ENCODE data around the gene SUGP2. TPM values are rescaled to one million over a fixed set of nuclear protein-coding genes. Genes with fewer than 3 reads are reported as not detected.
"Not testable (repeated sequence)": the region's sequence is repeated elsewhere in the genome, so short reads cannot be mapped to it uniquely, and the experiment has no call there.

SUGP2 gene
- total RNA-seq, 2 experiments from 2014 or later = 98.1 to 102 TPM

DNA sequence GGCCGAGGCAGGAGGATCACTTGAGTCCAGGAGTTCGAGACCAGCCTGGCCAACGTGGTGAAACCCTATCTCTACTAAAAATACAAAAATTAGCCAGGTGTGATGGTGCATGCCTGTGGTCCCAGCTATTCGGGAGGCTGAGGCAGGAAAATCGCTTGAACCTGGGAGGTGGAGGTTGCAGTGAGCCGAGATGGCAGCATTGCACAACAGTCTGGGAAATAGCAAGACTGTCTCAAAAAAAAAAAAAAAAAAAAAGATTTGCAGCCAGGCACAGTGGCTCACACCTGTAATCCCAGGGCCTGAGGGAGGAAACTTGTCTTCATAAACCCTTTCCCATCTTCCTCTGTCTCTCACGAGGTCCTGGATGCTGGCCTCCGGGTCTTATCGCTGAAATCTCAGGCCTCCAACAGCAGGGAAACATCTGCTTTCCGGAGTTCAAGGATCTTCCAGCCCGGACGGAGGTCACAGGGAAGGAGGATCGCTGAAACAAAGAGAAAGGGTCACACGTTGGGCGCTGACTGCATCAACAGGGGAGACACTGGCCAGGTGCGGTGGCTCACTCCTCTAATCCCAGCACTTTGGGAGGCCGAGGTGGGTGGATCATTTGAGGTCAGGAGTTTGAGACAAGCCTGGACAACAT is 80.8 kb downstream of the SUGP2 start:
- H3K36me3 Mint-ChIP-seq; POLR2A ChIA-PET; H3K9me3 Mint-ChIP-seq; H3K4me3 Mint-ChIP-seq; CTCF ChIA-PET; H3K4me1 Mint-ChIP-seq (ENCODE audit: low read depth); H3K27ac Mint-ChIP-seq; H3K27me3 Mint-ChIP-seq; DNase-seq; intact Hi-C loops (cut with micrococcal nuclease): not testable (repeated sequence)

DNA sequence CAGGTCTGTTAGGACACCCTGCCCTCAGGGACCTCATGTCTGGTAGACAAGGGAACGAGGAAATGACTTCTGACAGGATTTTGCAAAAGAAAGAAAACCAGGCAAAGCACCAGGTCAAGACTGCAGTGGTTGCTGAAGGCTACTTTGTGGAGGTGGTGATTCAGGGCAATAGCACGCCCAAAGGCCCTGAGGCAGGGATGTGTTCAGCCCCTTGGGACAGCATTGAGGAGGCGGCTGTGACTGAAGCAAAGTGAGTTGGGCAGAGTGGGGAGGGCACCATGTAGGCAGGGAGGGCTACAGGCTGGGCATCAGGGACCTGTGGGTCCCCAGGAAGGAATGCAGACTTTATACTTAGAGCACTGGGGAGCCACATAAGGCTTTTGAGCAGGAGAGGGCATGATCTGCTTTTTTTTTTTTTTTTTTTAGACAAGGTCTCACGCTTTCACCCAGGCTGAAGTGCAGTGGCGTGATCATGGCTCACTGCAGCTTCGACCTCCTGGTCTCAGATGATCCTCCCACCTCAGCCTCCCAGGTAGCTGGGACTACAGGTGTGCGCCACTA is 81.5 kb downstream of the SUGP2 start:
- H3K4me3 Mint-ChIP-seq = no peak overlapping the region
- no peak for DNase-seq
- POLR2A ChIA-PET = no interaction called here
- no peaks in the 10 kb centered on the region for H3K36me3 Mint-ChIP-seq
- H3K27ac Mint-ChIP-seq = no peak overlapping the region
- intact Hi-C loops (cut with micrococcal nuclease) = no loop called here
- H3K27me3 Mint-ChIP-seq = no peaks in the 10 kb centered on the region
- CTCF ChIA-PET = no interaction called here
- no peaks in the 10 kb centered on the region for H3K4me1 Mint-ChIP-seq (ENCODE audit: low read depth)
- no peaks in the 10 kb centered on the region for H3K9me3 Mint-ChIP-seq

DNA sequence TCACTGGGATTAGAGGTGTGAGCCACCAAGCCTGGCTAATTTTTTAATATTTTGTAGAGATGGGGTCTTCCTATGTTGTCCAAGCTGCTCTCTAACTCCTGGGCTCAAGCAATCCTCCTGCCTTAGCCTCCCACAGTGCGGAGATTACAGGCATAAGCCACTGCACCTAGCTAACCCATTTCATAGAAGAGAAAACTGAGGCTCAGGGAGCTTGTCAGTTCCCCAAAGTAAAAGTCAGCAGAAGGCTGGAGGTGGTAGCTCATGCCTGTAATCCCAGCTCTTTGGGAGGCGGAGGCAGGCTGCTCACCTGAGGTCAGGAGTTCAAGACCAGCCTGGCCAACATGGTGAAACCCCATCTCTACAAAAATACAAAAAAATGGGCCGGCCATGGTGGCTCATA is 83.5 kb downstream of the SUGP2 start:
- no peak for DNase-seq
- H3K36me3 Mint-ChIP-seq = no peaks in the 10 kb centered on the region
- intact Hi-C loops (cut with micrococcal nuclease) = no loop called here
- no peak overlapping the region for H3K27ac Mint-ChIP-seq
- no peak overlapping the region for H3K4me3 Mint-ChIP-seq
- no peaks in the 10 kb centered on the region for H3K4me1 Mint-ChIP-seq (ENCODE audit: low read depth)
- POLR2A ChIA-PET = no interaction called here
- H3K27me3 Mint-ChIP-seq = no peaks in the 10 kb centered on the region
- no peaks in the 10 kb centered on the region for H3K9me3 Mint-ChIP-seq
- CTCF ChIA-PET = no interaction called here

DNA sequence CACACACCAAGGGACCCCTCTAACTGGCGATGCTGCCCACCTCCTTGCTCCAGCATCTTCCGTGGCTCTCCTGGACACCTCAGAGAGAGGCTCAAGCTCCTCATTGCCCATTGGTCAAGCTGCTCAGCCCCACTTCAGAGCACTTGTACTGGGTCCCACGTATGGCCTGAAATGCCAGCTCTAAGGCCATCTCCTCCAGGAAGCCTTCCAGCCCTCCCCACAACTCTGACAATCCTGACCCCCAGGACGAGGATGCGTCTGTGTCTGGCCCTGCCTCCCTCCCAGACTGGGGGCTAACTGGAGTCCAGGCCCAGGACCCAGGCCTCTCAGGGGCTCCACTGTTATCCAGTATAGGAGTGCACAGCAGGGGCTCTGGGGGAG is 84.4 kb downstream of the SUGP2 start:
- H3K27ac Mint-ChIP-seq = no peak overlapping the region
- intact Hi-C loops (cut with micrococcal nuclease) = no loop called here
- CTCF ChIA-PET = no interaction called here
- POLR2A ChIA-PET = no interaction called here
- H3K4me3 Mint-ChIP-seq = no peak overlapping the region
- H3K36me3 Mint-ChIP-seq = no peaks in the 10 kb centered on the region
- no peaks in the 10 kb centered on the region for H3K9me3 Mint-ChIP-seq
- no peak for DNase-seq
- no peaks in the 10 kb centered on the region for H3K4me1 Mint-ChIP-seq (ENCODE audit: low read depth)
- H3K27me3 Mint-ChIP-seq = no peaks in the 10 kb centered on the region

DNA sequence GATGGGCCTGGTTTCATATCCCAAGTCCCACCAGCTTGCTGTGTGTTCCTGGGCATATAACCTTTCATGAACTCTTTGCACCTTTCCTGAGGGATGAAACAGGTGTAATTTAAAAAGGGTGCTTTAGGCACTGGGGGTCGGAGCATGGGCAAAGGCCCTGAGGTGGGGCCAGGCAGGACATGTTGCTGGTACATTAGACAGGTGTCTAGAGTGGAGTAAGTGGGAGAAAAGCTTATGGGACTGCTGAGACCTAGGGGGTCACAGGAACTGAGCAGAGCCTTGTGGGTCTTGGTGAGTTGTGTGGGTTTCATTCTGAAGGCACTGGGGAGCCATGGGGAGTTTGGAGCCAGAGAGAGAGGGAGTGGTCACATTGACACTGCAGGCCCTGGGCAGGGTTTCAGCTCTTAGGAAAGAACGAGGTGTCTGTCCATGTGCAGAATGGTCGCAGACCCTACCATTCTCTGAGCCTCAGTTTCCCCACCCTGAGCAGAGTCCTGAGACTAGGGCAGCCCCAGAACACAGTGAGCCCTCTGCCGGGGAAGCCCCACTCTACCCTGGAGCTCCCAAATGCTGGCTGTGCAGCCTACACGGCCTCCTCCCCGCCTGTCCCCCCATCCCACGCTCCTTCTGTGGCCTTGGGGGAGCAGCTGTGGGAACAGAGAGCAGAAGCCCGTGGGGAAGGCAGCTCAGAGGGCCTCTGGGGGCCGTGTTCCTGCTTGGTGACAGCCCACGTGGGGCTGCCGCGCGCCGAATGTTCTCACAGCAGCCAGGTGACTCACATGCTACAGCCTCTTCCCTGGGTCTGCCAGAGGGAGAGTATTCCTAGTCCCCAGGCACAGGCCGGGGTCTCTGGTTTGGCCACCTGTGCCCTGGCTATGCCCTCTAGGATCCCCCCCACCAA is 85.0 kb downstream of the SUGP2 start:
- no peaks in the 10 kb centered on the region for H3K4me1 Mint-ChIP-seq (ENCODE audit: low read depth)
- H3K4me3 Mint-ChIP-seq = no peak overlapping the region
- DNase-seq = no peak
- H3K27me3 Mint-ChIP-seq = no peaks in the 10 kb centered on the region
- ChIA-PET POLR2A (no interaction called here), CTCF (no interaction called here)
- no peaks in the 10 kb centered on the region for H3K9me3 Mint-ChIP-seq
- intact Hi-C loops (cut with micrococcal nuclease) = no loop called here
- no peak overlapping the region for H3K27ac Mint-ChIP-seq
- H3K36me3 Mint-ChIP-seq = no peaks in the 10 kb centered on the region

DNA sequence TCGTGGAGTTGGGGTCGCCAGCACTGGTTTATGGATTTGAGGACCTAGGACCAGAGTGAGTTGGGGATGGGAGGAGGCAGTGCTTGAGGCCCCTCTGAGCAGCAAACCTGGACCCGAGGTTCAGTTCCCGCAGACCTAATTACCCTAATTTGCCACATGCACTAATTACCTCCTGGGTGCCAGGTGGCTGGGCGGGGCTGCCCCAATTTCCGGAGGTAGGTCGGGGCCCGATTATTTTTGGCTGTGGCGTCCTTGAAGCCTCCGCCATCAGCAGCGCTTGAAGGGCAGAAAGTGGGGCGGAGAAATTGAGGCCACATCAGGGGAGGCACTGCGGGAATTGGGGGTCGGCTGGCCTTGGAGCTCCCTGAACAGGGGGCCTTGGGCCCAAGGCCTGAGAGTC is 86.4 kb downstream of the SUGP2 start:
- Mint-ChIP-seq H3K4me1 (ENCODE audit: low read depth) (no peaks in the 10 kb centered on the region), H3K36me3 (no peaks in the 10 kb centered on the region), H3K9me3 (no peaks in the 10 kb centered on the region), H3K4me3 (no peak overlapping the region), H3K27ac (no peak overlapping the region), H3K27me3 (peaks cover 5% of the 10 kb centered on the region)
- intact Hi-C loops (cut with micrococcal nuclease) = no loop called here
- POLR2A ChIA-PET = interaction anchor here (0.7 kb wide), 1 partner anchor 380 kb away, joined by 3 read pairs; no protein-coding TSS in a partner anchor
- CTCF ChIA-PET = no interaction called here
- no peak for DNase-seq

DNA sequence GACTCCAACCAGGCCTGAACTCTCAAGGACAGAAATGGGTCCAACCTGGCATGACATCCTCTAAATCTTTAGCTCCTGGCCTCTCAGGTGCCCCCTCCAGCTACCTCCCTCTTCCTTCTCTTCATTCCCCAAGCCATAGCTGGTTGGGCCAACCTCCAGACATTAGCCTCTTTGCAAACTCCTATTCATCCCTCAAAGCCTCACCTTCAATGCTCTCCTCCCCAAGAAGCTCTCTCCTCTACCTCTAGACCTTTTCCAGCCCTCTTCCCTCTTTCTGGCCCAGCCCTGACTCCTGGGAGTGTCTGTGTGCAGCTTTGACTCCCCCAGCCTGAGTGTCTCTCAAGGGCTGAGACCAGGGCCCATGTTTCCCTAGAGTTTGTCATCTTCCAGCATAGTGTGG is 87.0 kb downstream of the SUGP2 start:
- POLR2A ChIA-PET = interaction anchor here (0.6 kb wide), 1 partner anchor 506 kb away, joined by 4 read pairs; no protein-coding TSS in a partner anchor
- peaks cover 9% of the 10 kb centered on the region for H3K27me3 Mint-ChIP-seq
- intact Hi-C loops (cut with micrococcal nuclease) = no loop called here
- H3K36me3 Mint-ChIP-seq = no peaks in the 10 kb centered on the region
- DNase-seq = no peak
- H3K27ac Mint-ChIP-seq = no peak overlapping the region
- CTCF ChIA-PET = no interaction called here
- H3K4me3 Mint-ChIP-seq = no peak overlapping the region
- H3K4me1 Mint-ChIP-seq (ENCODE audit: low read depth) = no peaks in the 10 kb centered on the region
- no peaks in the 10 kb centered on the region for H3K9me3 Mint-ChIP-seq

DNA sequence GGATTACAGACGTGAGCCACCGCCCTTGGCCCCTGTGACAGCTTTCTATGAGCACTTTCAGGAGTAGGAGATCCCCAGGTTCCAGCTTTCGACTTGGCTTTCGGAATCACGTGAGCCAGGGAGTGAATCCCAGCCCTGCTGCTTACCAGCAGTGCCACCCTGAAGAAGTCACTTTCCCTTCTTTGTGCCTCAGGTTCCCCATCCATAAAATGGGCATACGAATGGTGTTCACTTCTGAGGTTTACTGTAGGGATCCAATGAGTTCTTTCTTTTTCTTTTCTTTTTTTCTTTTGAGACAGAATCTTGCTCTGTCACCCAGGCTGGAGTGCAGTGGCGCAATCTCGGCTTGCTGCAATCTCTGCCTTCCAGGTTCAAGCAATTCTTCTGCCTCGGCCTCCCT is 88.0 kb downstream of the SUGP2 start:
- ChIA-PET CTCF (no interaction called here), POLR2A (no interaction called here)
- Mint-ChIP-seq H3K9me3 (no peaks in the 10 kb centered on the region), H3K27me3 (peaks cover 12% of the 10 kb centered on the region), H3K4me1 (ENCODE audit: low read depth) (peaks cover 2% of the 10 kb centered on the region), H3K36me3 (no peaks in the 10 kb centered on the region), H3K27ac (no peak overlapping the region), H3K4me3 (no peak overlapping the region)
- intact Hi-C loops (cut with micrococcal nuclease) = no loop called here
- DNase-seq = no peak

DNA sequence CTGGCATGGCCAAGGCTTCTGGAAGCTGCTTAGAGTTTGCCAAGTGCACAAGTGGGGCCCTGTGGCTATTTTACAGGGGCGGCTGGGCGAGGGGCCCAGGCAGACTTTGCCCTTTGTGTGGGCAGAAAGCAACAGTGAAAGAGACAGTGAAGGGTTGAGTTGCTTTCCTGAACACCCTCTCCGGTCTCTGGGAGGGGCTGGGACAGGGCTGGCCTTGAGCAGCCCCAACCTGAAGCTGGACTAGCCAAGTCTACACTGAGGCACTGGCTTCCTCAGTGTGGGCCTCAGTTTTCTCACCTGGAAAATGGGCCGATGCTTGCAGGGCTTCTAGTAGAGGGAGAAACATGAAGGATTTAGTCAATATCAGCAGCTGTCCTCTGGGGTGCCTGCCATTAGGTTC is 89.9 kb downstream of the SUGP2 start:
- Mint-ChIP-seq H3K36me3 (no peaks in the 10 kb centered on the region), H3K4me3 (no peak overlapping the region), H3K27me3 (peaks cover 19% of the 10 kb centered on the region), H3K9me3 (no peaks in the 10 kb centered on the region), H3K27ac (no peak overlapping the region), H3K4me1 (ENCODE audit: low read depth) (peaks cover 3% of the 10 kb centered on the region)
- POLR2A ChIA-PET = no interaction called here
- intact Hi-C loops (cut with micrococcal nuclease) = no loop called here
- no peak for DNase-seq
- CTCF ChIA-PET = interaction anchor here (1.0 kb wide), 1 partner anchor 120 kb away, joined by 3 read pairs; no protein-coding TSS in a partner anchor

DNA sequence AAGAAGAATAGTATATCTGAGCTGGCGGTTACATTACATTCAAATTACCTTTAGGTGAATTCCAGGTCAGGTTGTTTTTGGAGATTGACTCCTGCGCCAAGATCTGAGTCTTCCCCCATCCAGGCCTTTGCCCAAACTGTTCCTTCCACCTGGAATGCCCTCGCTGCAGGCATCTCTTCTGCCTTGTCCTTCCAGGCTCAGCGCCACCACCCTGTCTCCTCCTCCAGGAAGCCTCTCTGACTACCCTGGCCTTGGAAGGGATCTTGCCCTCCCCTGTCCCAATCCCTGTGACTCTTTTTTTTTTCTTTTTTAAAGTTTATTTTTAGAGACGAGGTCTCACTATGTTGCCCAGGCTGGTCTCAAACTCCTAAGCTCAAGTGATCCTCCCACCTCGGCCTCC is 90.6 kb downstream of the SUGP2 start:
- intact Hi-C loops (cut with micrococcal nuclease) = no loop called here
- H3K9me3 Mint-ChIP-seq = no peaks in the 10 kb centered on the region
- no peak overlapping the region for H3K4me3 Mint-ChIP-seq
- H3K36me3 Mint-ChIP-seq = no peaks in the 10 kb centered on the region
- H3K27me3 Mint-ChIP-seq = peaks cover 19% of the 10 kb centered on the region
- POLR2A ChIA-PET = no interaction called here
- CTCF ChIA-PET = no interaction called here
- H3K4me1 Mint-ChIP-seq (ENCODE audit: low read depth) = peaks cover 3% of the 10 kb centered on the region
- no peak overlapping the region for H3K27ac Mint-ChIP-seq
- no peak for DNase-seq

DNA sequence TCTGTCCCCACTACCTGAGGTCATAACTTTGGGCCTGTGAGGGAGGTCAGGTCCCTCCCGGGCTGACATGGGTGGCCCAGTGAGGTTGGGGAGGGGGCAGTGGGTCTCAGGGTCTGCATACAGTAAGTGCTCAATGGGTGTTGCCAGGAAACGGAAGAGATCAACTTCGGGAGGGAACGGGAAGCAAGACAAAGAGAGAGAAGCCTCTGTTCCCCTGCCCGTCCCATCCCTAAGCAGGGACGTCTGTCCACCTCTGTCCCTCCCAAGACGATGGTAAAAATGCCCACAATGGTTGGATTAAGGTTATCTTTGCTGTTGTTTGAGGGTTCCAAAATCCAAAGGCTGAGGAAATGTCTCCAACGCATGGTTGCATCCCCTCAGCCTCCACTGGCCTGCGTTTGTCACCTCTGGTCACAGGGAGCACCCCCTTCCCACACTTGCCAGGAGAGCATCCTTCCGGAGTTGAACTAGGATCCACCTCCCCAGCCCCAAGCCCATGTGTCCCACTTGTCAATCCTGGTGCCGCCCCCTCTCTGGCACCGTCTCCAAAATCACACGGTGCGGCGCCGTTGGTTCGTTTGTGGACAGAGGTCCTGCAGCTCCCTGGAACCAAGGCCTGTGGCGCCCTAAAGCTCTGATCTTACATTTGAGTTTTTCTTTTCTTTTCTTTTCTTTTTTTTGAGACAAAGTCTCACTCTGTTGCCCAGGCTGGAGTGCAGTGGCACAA is 91.5 kb downstream of the SUGP2 start:
- no peak for DNase-seq
- peaks cover 3% of the 10 kb centered on the region for H3K4me1 Mint-ChIP-seq (ENCODE audit: low read depth)
- intact Hi-C loops (cut with micrococcal nuclease) = no loop called here
- ChIA-PET CTCF (no interaction called here), POLR2A (no interaction called here)
- peak overlapping the region; percentile 4 for H3K4me3 Mint-ChIP-seq
- H3K27me3 Mint-ChIP-seq = peaks cover 19% of the 10 kb centered on the region
- H3K9me3 Mint-ChIP-seq = no peaks in the 10 kb centered on the region
- H3K27ac Mint-ChIP-seq = no peak overlapping the region
- no peaks in the 10 kb centered on the region for H3K36me3 Mint-ChIP-seq

All from activated CD4-positive, alpha-beta memory T cell treated with anti-CD3 and anti-CD28 coated beads for 36 hours (primary cell).